HepG2 (cell line): Measurements from ENCODE around the gene ZNF782. TPM values are rescaled to one million over a fixed set of nuclear protein-coding genes. Genes with fewer than 3 reads are reported as not detected.

Source experiments
- BRD4 ChIP-seq: sonication (generic); formaldehyde crosslinking; IDR thresholded peaks from 2 replicates; pipeline ENCODE4 v1.4.0; 2020; ENCODE audit warnings: missing genetic modification reagents
- GFI1 ChIP-seq: sonication (generic); formaldehyde crosslinking; IDR thresholded peaks from 2 replicates; pipeline ENCODE4 v1.5.0; 2020; ENCODE audit warnings: missing genetic modification reagents, mild to moderate bottlenecking, borderline replicate concordance
- MAFF ChIP-seq: IDR thresholded peaks from 2 replicates; pipeline ENCODE4 v1.6.1; 2011; ENCODE audit warnings: low read depth, low read length, improper control_type of control experiment
- MEF2D ChIP-seq: sonication (generic); formaldehyde crosslinking; IDR thresholded peaks from 2 replicates; pipeline ENCODE4 v1.5.1; 2020; ENCODE audit warnings: mild to moderate bottlenecking, missing genetic modification reagents
- MIXL1 ChIP-seq: IDR thresholded peaks from 2 replicates; pipeline ENCODE4 v1.6.1; 2016
- MXI1 ChIP-seq: IDR thresholded peaks from 3 replicates; pipeline ENCODE4 v1.6.1; 2012; ENCODE audit warnings: low read depth, low read length, inconsistent platforms, borderline replicate concordance
- NFYC ChIP-seq: IDR thresholded peaks from 2 replicates; pipeline ENCODE4 v1.6.1; 2016; ENCODE audit warnings: missing genetic modification reagents, missing compliant biosample characterization
- NONO ChIP-seq, 2 experiments: fragments of 450-650 bp in 1 of 2; sonication (generic) in 1 of 2; formaldehyde crosslinking in 1 of 2; IDR thresholded peaks in 1 of 2; conservative IDR thresholded peaks in 1 of 2; 2 replicates each; pipeline versions ENCODE4 v1.6.1 to v1.8.0; 2017 to 2022; ENCODE audit warnings: mild to moderate bottlenecking in 1 of 2, missing genetic modification reagents in 1 of 2, moderate library complexity in 1 of 2
- RCOR2 ChIP-seq: IDR thresholded peaks from 2 replicates; pipeline ENCODE4 v1.6.1; 2016; ENCODE audit warnings: missing biosample characterization, missing genetic modification reagents
- ZBTB3 ChIP-seq: sonication (generic); formaldehyde crosslinking; IDR thresholded peaks from 2 replicates; pipeline ENCODE4 v1.4.0; 2020; ENCODE audit warnings: low read depth, mild to moderate bottlenecking, moderate library complexity, missing genetic modification reagents, borderline replicate concordance
- ZKSCAN8 ChIP-seq: IDR thresholded peaks from 2 replicates; pipeline ENCODE4 v1.6.1; 2016; ENCODE audit warnings: borderline replicate concordance, missing genetic modification reagents, missing compliant biosample characterization
- ZMAT5 ChIP-seq: sonication (generic); formaldehyde crosslinking; IDR thresholded peaks from 2 replicates; pipeline ENCODE4 v1.5.0; 2020; ENCODE audit warnings: mild to moderate bottlenecking, low read depth, missing genetic modification reagents, borderline replicate concordance
- ZNF143 ChIP-seq: sonication (generic); formaldehyde crosslinking; IDR thresholded peaks from 2 replicates; pipeline ENCODE4 v1.4.0; 2020; ENCODE audit warnings: missing genetic modification reagents
- ZNF224 ChIP-seq: sonication (generic); formaldehyde crosslinking; IDR thresholded peaks from 2 replicates; pipeline ENCODE4 v1.5.0; 2020; ENCODE audit warnings: mild to moderate bottlenecking, missing genetic modification reagents
- ZNF232 ChIP-seq: sonication (generic); formaldehyde crosslinking; IDR thresholded peaks from 2 replicates; pipeline ENCODE4 v1.4.0; 2020; ENCODE audit warnings: missing genetic modification reagents, borderline replicate concordance
- ZNF253 ChIP-seq: sonication (generic); formaldehyde crosslinking; IDR thresholded peaks from 2 replicates; pipeline ENCODE4 v1.8.0; 2022; ENCODE audit warnings: mild to moderate bottlenecking, missing genetic modification reagents, borderline replicate concordance
- ZNF563 ChIP-seq: sonication (generic); formaldehyde crosslinking; IDR thresholded peaks from 2 replicates; pipeline ENCODE4 v1.8.0; 2022; ENCODE audit warnings: mild to moderate bottlenecking, moderate library complexity, missing genetic modification reagents
- polyA plus RNA-seq, 8 experiments: library from polyadenylated mRNA; depleted of rRNA in 3 of 8; stranded (reverse) in 7 of 8; unstranded in 1 of 8; fragments of >200 nt; fragmentation: Illumina TruSeq in 4 of 8; extraction: Trizol in 4 of 8; gene quantifications; 2 replicates each; pipeline versions ENCODE4 v1.2.1 to v1.2.3, GENCODE V29; 2011 to 2016; ENCODE audit warnings: low read depth in 4 of 8, missing spikeins in 1 of 8, mixed read lengths in 1 of 8; ENCODE audit not compliant: insufficient read depth in 1 of 8
- total RNA-seq, 5 experiments: library from RNA; depleted of rRNA; stranded (reverse); fragments of >200 nt; fragmentation: Illumina TruSeq; extraction: Trizol; gene quantifications; 2 replicates each; pipeline ENCODE4 v1.2.3, GENCODE V29; 2016; ENCODE audit warnings: low read depth in 1 of 5
- TF ChIP-seq, protein P1 (sequence below): sonication (generic); formaldehyde crosslinking; IDR thresholded peaks from 2 replicates; pipeline ENCODE4 v1.4.0; 2020; ENCODE audit warnings: low read depth, mild to moderate bottlenecking, missing genetic modification reagents
- TF ChIP-seq, protein P2 (sequence below): sonication (generic); formaldehyde crosslinking; IDR thresholded peaks from 2 replicates; pipeline ENCODE4 v1.4.0; 2020; ENCODE audit warnings: mild to moderate bottlenecking, missing genetic modification reagents

Gene ZNF782
- total and polyA plus RNA-seq, 2 of the 13 experiments (the other 11 are each of a cell fraction or from before 2014, with no cell fraction given) = 1.4 to 4.9 TPM

DNA sequence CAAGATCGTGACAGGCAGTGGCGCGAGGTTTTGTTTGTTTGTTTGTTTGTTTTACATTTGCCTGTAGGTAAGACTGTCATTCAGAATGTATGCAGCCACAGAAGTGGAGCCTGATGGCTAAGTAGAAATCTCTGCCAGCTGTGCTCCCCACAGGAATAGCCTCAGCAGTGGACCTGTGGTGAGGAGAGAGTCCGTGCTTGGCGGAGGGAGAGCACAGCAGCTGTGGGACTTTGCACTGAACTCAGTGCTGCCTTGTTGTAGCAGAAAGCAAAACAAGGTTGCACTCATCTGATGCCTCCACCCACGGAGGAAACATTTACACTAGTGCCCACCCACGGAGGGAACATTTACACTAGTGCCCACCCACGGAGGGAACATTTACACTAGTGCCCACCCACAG, 4.4 kb upstream of the ZNF782 start (continued):
- no peak for TF ChIP-seq ZNF563 (CRISPR knock-in tag)
- no peak for TF ChIP-seq ZKSCAN8 (CRISPR knock-in tag)
- no peak for TF ChIP-seq GFI1 (CRISPR knock-in tag)
- TF ChIP-seq MXI1 = no peak
- TF ChIP-seq NFYC (CRISPR knock-in tag) = no peak
- TF ChIP-seq ZNF253 (CRISPR knock-in tag) = no peak
- TF ChIP-seq ZMAT5 (CRISPR knock-in tag) = no peak
- TF ChIP-seq RCOR2 (CRISPR knock-in tag) = no peak
- TF ChIP-seq ZNF143 (CRISPR knock-in tag) = no peak
- TF ChIP-seq, protein P1, sequence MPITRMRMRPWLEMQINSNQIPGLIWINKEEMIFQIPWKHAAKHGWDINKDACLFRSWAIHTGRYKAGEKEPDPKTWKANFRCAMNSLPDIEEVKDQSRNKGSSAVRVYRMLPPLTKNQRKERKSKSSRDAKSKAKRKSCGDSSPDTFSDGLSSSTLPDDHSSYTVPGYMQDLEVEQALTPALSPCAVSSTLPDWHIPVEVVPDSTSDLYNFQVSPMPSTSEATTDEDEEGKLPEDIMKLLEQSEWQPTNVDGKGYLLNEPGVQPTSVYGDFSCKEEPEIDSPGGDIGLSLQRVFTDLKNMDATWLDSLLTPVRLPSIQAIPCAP (CRISPR knock-in tag) = no peak
- TF ChIP-seq BRD4 (CRISPR knock-in tag) = no peak
- no peak for TF ChIP-seq ZBTB3 (CRISPR knock-in tag)
- TF ChIP-seq ZNF232 (CRISPR knock-in tag) = no peak
- TF ChIP-seq ZNF224 (CRISPR knock-in tag) = no peak
- no peak for TF ChIP-seq MEF2D
- no peak for TF ChIP-seq NONO (IDR thresholded peaks at IDR 0.05)
- 0 out of 2 replicates have a peak, but pooled peaks have one; percentile 30 for TF ChIP-seq NONO (CRISPR knock-in tag; conservative IDR thresholded peaks at IDR 0.05)
- TF ChIP-seq, protein P2, sequence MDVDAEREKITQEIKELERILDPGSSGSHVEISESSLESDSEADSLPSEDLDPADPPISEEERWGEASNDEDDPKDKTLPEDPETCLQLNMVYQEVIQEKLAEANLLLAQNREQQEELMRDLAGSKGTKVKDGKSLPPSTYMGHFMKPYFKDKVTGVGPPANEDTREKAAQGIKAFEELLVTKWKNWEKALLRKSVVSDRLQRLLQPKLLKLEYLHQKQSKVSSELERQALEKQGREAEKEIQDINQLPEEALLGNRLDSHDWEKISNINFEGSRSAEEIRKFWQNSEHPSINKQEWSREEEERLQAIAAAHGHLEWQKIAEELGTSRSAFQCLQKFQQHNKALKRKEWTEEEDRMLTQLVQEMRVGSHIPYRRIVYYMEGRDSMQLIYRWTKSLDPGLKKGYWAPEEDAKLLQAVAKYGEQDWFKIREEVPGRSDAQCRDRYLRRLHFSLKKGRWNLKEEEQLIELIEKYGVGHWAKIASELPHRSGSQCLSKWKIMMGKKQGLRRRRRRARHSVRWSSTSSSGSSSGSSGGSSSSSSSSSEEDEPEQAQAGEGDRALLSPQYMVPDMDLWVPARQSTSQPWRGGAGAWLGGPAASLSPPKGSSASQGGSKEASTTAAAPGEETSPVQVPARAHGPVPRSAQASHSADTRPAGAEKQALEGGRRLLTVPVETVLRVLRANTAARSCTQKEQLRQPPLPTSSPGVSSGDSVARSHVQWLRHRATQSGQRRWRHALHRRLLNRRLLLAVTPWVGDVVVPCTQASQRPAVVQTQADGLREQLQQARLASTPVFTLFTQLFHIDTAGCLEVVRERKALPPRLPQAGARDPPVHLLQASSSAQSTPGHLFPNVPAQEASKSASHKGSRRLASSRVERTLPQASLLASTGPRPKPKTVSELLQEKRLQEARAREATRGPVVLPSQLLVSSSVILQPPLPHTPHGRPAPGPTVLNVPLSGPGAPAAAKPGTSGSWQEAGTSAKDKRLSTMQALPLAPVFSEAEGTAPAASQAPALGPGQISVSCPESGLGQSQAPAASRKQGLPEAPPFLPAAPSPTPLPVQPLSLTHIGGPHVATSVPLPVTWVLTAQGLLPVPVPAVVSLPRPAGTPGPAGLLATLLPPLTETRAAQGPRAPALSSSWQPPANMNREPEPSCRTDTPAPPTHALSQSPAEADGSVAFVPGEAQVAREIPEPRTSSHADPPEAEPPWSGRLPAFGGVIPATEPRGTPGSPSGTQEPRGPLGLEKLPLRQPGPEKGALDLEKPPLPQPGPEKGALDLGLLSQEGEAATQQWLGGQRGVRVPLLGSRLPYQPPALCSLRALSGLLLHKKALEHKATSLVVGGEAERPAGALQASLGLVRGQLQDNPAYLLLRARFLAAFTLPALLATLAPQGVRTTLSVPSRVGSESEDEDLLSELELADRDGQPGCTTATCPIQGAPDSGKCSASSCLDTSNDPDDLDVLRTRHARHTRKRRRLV (CRISPR knock-in tag) = no peak
- TF ChIP-seq MIXL1 = 0 out of 2 replicates have a peak, but pooled peaks have one; percentile 24
- no peak for TF ChIP-seq MAFF
